Putamen (tissue), 1 donor: Measurements from ENCODE around the gene RPH3AL.
"Not testable (repeated sequence)": the region's sequence is repeated elsewhere in the genome, so short reads cannot be mapped to it uniquely, and the experiment has no call there.

Experiments
- DNase-seq: peaks from one replicate; pipeline ENCODE4 v3.0.0-alpha.2; 2016; ENCODE audit warnings: low spot score

Gene RPH3AL

GRCh38 chr17:282000-282911 lies 70.4 kb downstream of the RPH3AL start:
- no peak for DNase-seq

- no peak for DNase-seq
Measured at GRCh38 chr17:281365-281999, 71.1 kb downstream of the RPH3AL start.

DNA sequence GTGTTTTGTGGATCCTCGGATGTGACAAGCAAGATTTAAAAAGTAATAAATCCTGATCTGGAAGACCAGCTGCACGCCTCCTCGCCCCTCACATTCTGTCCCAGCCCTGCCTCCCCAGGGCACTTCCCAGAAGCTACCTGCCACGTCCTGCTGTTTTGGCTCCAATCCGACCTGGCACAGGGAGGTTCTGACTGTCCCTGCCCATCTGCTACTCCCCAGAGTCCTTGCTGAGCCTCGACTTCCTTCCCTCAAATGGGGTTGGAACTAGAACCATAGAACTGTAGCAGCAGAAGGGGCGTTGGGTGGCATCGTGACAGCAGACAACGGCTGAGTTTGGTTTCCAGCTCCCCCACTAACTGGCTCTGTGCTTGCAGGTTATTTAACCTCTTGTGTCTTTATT lies 71.7 kb downstream of the RPH3AL start:
- DNase-seq = no peak

GRCh38 chr17:280216-280615 lies 72.4 kb downstream of the RPH3AL start:
- DNase-seq = no peak

DNA sequence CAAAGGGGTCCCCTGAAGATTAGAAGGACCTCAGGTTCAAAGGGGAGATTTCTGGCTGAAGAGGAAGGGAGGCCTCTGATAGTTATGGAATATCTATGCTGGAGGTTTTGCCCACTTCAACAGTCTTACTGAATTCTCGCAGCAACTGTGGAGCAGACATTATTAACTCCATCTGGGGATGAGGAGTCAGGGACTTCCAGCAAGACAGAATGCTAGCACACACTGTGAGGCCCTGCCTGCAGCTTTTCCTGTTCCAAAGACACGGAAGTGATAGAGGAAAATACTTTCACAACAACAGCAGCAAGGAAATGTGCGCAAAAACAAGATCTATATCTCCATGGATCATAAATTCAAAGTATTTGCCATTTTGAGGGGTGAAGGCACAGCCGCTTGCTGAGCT lies 72.8 kb downstream of the RPH3AL start:
- DNase-seq = no peak

- no peak for DNase-seq
Measured at GRCh38 chr17:279331-279730, 73.3 kb downstream of the RPH3AL start.

DNA sequence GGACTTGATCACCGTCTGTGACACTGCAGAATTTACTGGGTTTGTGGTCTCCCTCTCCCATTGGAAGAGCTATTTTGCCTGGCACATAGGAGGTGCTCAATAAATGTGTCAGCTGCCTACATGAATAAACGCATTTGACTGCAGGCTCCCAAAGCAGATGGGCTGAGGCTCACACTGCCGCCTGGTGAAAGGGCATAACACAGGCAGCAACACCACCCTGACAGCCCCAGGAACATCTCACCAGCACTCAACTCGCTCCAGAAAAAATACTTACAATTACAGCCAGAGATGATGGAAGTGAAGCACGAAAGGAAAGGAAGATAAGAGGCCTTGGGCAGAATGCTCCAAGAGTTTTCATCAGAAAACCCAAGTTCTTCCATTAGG lies 73.9 kb downstream of the RPH3AL start:
- no peak for DNase-seq

GRCh38 chr17:278055-278675 lies 74.4 kb downstream of the RPH3AL start:
- no peak for DNase-seq

GRCh38 chr17:274902-275301 lies 77.7 kb downstream of the RPH3AL start:
- DNase-seq = no peak

- no peak for DNase-seq
Measured at GRCh38 chr17:273981-274832, 78.4 kb downstream of the RPH3AL start.

GRCh38 chr17:272856-273255 lies 79.8 kb downstream of the RPH3AL start:
- DNase-seq = not testable (repeated sequence)

DNA sequence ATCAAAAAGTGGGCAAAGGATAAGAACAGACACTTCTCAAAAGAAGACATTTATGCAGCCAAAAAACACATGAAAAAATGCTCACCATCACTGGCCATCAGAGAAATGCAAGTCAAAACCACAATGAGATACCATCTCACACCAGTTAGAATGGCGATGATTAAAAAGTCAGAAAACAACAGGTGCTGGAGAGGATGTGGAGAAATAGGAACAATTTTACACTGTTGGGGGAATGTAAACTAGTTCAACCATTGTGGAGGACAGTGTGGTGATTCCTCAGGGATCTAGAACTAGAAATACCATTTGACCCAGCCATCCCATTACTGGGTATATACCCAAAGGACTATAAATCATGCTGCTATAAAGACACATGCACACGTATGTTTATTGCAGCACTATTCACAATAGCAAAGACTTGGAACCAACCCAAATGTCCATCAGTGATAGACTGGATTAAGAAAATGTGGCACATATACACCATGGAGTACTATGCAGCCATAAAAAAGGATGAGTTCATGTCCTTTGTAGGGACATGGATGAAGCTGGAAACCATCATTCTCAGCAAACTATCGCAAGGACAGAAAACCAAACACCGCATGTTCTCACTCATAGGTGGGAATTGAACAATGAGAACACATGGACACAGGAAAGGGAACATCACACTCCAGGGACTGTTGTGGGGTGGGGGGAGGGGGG lies 80.5 kb downstream of the RPH3AL start:
- not testable (repeated sequence) for DNase-seq

DNA sequence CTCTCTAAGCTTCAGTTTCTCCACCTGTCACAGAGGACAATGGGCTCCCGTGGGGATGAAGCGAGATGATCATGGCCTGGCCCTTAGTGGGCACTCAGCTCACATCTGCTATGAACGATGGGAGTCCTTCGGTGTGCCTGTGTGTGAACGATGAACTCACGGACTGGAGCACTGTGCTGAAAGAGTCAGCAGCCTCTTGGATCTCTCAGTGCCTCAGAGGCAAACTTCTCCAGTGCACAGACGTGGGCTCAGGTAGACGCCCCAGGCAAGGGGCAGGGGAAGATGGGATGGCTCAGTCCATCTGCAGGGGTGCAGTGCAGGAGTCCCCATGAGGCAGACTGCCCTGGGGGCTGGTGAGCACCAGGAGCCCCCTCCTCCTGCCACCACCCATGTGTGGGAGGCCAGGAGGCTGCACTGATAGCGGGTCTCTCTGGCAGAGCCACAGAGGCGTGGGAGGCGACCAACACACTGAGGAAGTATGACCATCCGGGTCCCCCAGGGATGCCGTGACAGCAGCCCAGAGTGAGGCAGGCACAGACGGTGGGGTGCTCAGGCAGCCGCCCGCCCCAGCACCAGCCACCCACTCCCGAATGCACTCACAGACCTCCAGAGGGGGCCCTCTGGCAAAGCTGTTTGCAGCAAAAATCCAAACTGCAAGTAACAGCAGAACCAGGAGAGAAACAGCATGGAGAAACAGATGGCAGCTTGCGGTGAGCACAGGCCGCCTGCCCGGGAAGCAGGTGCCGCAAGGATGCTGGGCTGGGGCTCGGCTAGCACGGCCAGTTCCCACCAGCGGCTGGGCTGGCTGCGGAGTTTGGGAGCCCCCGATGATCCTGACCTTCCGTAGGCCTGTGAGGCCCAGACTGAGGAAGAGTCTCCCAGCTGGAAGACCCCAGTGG lies 82.7 kb downstream of the RPH3AL start:
- no peak for DNase-seq

DNA sequence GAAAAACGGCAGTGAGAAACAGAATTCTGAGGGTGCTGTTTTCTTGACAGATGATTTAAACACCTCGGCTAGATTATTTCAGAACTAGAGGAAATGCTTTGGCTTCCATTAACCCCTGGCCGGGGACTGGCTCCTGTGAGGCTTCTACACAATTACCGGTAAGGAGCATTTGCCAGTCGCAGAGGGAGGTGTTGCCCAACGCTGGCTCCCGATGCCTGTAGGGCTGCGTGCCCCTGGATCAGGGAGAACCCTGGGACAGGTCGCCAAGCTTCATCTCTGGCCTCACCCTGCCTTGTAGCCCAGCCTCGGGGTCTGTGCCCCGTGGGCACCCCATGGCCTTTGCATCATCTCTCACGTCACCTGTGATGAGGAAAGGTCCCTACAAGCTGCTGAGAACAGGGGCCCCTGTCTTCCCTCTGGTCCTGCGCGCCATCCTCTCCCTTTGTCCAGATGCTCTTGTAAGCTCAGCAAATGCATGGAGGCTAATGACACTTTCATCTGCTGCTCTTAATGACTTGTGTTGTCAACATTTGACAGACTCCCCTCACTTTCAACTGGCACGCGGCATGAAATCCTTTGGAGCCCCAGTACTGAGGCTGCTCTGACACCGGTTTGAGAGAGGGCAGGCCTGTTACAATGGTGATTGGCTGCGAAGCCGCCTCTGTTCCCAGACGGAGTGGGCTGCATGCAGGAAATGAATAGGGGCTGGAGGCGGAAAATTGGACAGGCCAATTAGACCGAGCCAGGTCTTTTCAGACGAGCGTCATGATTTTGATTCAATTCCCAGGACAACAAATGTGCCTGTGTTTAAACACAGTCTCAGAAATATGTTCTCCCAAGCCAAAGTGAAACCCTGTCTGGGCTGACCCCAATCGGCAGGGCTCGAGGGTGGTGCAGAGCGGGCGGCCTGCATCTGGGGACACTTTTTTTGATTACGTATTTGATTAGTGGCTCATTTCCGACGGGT lies 85.6 kb downstream of the RPH3AL start:
- peak; percentile 49 for DNase-seq

DNA sequence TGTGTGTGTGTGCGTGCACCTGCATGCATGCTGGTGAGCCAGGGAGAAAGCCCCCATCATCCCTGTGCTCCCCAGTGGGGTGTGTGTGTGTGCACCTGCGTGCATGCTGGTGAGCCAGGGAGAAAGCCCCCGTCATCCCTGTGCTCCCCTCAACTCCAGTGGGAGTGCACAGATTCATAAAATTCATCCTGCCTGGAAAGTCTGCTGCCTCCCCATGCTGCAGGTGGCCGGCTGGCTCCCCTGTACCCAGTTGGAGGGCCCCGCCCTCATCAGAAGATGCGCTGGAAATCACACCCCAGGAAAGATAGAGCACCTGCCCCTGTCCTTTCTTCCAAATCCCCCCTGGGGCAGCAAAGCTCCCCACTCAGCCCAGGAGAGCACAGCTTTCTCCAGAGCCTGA lies 86.4 kb downstream of the RPH3AL start:
- no peak for DNase-seq

GRCh38 chr17:265718-266117 lies 86.9 kb downstream of the RPH3AL start:
- no peak for DNase-seq

DNA sequence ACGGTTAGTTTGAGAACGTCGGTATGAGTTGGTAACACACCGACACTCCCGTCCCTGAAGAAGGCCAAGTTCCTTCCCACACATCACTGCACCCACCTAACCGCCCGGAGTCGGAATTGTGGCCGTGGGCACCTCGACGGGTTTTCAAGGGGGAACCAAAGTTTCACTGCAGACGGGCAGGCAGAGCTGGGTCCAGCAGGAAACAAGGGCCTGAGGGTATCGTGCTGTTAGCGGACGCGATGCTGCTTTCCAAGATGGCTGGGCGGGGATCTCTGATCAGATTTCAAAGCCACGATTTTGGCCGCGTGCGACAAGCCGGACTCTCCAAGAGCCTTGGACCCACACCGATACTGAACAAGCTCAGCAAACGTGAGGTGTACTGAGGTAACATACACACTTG lies 88.8 kb downstream of the RPH3AL start:
- DNase-seq = no peak

DNA sequence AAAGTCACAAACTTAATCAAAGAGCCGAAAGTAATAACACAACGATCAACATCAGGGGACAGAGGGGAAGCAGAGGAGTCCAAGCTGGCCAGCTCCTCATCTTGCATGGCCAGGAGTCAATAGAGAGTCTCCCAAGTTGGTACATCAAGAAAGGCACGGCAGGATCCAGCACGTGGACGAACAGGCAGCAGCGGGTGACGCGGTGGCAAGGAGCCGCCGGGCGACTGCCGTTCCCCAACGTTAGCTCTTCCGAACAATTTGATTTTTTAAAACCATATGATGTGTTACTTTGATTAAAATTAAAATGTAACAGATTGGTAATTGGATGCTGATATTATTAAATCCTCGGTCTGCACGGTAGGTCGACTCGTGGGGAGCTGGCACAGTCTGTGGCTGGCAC lies 89.3 kb downstream of the RPH3AL start:
- no peak for DNase-seq

GRCh38 chr17:261635-262034 lies 91.0 kb downstream of the RPH3AL start:
- no peak for DNase-seq
